T-helper 2 cell (primary cell): ENCODE data around the gene MIER1.

Experiments used
- DNase-seq, 5 experiments: peaks; one replicate each; pipeline versions ENCODE4 v3.0.0 to v3.0.0-alpha.2; 2012 to 2022

The MIER1 gene

DNA sequence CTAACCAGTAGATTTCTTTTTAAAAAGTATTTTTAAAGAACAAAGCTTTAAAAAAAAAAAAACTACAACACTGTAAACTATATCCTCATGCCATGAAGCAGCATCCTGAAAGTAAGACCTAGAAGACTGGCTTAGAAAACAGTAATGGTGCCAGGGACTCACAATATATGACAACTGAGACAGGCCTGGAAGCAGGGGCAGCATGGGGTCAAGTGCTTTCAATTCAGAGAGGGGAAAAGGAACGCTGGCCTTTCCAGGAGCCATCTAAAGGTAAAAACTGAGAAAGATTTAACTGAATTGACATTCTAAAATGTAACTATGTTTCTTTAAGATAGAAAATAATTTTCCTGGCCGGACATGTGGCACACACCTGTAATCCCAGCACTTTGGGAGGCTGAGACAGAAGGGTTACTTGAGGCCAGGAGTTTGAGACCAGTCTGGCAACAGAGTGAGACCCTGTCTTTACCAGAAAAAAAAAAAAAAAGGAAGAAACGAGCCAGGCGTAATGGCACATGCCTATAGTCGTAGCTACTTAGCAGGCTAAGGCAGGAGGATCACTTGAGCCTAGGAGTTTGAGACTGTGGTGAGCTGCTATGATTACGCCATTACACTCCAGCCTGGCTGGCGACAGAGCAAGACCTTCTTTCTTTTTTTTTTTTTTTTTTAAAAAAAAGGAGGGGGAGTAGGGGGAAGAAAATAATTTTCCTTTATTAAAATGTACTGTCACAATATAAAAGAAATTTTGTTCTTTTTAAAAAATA, 75.0 kb downstream of the MIER1 start:
- DNase-seq = no peak

DNA sequence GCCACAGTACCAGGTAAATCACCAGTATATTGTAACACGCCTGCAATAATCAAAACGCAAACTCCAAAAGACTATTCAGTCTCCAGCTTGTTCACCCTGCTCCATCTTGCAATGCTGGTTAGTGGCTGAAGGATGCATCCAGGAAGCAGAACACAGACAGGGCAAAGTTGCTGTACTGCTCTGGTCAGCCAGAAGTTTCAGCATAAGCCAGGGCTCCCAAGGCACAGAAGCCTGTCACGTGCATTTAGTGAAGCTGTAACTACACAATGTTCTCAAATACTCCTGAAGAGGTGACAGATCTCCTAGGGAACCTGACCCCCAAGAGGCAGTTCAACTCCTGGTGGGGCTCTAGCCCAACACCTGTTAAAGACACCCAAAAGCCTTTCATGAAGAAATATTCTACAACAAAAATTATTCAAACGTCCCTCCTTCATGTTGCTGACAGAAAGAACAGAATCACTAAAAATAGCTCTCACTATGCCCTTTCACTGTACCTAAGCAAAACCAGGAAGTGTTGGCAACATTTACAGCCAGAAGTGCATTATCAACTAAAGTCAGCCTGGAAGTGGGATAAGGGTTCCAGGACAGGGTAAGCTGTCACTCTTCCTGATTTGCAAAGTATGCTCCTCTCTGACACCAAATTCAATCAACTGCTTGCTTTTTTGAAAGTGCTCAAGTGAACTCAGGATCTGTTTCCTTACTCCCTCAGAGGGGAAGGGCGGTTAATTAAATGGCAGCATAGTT, 77.1 kb downstream of the MIER1 start:
- no peak for DNase-seq

DNA sequence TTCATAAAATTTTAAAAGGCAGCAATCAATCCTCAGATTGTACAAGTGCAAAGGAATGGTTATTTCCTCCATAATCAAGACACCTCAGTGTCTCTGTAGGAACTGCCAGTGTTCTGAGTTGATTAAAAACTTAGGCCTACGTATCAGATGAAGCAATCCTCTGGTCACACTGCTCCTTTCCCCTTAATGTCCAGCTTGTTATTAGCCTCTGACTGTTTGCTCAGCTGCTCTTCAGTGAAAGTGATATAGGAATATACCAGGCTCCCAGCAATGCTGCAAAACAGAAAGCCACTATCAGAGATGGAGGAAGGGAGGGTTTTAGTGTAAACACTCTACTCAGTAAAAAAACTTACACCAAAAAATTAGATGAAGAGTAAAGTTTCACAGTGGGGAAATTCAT, 79.4 kb downstream of the MIER1 start:
- no peak for DNase-seq

DNA sequence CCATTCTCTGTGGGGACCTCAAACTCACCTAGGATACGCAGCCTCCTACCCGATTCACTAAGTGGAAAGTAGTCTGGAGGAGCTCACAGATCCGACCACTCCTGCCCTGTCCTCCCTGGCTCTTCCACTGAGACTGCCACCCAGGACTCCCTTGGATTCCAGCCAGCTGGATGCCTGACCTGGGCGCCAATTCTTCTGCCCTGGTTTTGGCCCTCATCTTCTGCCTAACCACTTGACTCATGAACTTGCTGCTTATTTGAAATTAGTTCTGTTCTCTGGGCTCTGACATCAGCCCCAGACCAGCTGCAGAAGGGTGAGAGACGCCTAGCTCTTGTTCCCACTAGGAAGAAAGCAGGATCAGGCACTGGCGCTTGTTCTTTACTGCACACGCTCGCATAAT, 80.3 kb downstream of the MIER1 start:
- no peak for DNase-seq

DNA sequence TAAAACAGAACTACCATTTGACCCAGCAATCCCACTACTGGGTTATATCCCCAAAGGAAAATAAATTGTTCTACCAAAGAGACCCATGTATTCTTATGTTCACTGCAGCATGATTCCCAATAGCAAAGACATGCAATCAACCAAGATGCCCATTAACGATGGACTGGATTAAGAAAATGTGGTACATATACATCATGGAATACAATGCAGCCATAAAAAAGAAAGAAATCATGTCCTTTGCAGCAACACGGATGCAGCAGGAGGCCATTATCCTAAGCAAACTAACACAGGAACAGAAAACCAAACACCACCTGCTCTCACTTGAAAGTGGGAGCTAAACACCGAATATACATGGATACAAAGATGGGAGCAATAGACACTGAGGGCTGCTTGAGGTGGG, 85.0 kb downstream of the MIER1 start:
- no peak for DNase-seq

- DNase-seq = peak in 1 of 5 experiments; percentile 42
Observed at GRCh38 chr1:67013573-67013972, 88.8 kb downstream of the MIER1 start.

DNA sequence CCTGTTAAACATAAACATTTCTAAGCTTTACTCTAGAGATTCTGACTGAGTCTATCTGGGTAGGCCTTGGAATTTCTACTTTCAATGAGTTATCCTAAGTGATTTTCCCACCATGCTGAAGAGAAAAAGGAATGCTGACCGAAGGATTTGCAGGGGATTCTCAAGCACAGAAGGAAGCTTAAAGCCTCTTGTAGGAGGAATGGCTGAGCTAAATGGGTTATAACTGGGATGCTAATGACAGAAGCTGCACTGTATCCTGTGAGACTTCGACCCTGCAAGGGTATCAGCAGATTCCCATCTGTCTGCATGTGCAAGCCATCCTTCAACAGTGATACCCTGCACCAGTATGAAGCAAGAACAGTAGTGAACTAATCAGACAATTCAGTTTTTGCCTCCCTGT, 93.8 kb downstream of the MIER1 start:
- DNase-seq = no peak

GRCh38 chr1:67019121-67019520, 94.3 kb downstream of the MIER1 start:
- DNase-seq = no peak

DNA sequence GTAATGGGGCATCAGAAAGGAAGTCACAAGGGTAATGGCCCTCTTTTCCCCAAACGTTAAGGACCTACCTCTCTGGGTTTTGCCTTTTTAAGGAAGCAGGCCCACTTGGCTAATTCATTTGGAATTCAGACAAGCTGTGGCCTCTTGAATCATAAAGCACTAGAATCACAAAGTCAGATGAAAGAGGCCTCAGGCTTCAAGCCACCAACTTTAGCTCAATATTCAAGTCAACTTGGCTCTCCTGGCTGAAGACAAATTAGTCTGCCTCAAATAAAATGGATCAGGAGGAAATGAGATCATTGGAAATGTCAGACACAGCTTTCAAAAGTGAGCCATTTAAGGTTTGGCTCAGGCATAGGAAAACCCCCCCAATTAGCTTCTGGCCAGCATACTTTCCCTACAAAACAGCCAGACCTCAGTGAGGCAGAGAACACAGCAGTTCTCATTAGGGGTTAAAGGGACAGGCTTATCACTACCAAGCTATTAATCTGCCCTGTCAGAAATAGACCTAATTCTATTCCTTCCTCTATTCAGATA, 94.9 kb downstream of the MIER1 start:
- DNase-seq = no peak

- no peak for DNase-seq
Observed at GRCh38 chr1:67020304-67020703, 95.5 kb downstream of the MIER1 start.

DNA sequence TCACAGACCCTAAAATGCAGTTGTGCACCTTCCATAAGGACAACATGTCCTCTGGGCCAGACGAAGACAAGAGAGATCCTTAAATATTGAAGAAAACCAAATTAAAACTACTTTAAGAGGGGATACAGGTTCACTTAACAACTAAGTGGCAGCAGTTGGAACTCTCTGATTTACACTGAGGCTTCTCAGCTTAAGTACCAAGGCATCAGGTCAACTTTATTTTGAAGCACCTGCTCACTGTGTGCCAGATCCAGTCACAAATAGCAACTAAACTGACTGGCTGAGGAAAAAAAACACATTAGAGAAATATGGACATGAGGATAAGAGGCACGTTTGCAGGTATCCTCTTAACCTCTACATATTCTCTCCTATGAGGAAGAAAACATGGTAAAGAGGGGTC, 96.0 kb downstream of the MIER1 start:
- no peak for DNase-seq

DNA sequence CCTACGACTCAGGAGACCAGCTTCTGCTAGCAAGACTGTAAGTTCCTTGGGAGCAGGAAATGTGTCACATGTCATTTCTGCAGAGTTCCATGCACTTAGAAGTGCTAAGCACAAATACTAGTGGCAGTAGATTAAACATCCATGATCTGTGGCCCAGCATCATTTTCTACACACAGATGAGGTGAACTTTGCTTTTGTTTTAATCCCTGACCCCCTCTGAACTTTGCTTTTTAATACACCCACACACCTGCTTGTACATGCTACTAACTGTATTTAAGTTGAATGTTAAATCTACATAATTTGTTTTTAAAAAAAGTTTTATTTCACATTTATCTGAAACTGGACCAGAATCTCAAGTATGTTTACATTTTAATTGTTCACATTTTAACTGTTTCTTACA, 104.7 kb downstream of the MIER1 start:
- DNase-seq = no peak

DNA sequence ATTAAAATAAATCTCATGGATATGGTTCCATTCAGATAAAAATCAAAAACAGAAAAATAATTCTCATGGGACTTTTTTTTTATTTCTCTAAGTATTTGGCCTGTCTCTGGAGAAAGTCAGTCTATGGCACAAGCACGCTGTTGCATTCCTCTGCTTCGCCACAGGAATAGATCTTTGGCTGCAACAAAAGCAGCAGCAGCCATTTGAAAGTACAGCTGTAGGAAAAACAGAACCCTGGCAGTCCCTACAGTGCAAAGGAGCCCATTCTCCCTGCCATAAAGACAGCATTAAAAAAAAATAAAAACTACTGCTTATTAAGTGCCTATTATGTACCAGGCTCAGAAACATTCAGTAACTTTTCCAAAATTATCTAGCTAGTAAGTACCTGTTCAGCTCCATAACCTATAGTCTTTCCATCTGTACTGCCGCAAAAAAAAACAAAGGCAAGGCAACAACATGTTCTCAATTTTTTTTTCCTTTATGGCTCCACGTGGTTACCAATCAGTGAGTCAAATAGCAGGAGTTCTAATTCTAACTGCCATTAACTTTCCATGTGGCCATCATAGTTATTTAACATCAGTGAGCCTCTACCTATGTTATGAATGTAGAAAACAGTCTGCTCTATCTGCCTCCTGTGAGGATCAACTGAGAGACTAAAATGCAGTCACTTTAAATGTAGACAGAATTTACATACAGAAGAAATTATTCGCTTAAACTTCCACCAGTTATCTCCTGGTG, 106.5 kb downstream of the MIER1 start:
- DNase-seq = no peak

DNA sequence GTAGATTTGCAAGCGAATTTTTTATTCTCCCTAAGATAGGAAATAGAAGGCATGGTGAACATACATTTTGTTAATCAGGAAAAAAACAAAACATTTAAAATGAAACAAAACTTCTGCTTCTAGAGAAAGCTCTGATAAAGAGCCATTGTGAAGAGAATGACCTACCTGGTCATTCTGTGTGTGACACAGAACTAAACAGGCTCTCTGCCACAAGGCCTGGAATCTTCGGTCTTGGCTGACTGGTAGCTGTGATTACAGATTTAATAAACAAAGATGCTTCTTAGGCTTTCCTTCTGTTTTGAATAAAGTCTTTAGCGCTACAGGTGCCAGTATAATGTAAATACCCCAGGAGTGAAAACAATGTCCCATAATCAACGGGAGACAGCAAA, 107.1 kb downstream of the MIER1 start:
- no peak for DNase-seq
